GM21447 (cell line): Measurements from ENCODE around the gene NDUFS8.
"Not testable (repeated sequence)": the region's sequence is repeated elsewhere in the genome, so short reads cannot be mapped to it uniquely, and the experiment has no call there.

Experiments used
- ATAC-seq: cut with Tn5 transposase; IDR thresholded peaks from one replicate; pipeline ENCODE4 v1.9.1; 2021; ENCODE audit not compliant: unreplicated experiment

Gene NDUFS8

GRCh38 chr11:68030318-68031143, at the start of gene NDUFS8:
Gene NDUFS8 (plus strand): TSS chr11:68030681. CDS start chr11:68032152, 1,471 bp downstream.
- peak; percentile 93 for ATAC-seq

- ATAC-seq: not testable (repeated sequence)
Observed at GRCh38 chr11:67981226-67981625, 49.3 kb upstream of the NDUFS8 start.

GRCh38 chr11:67982255-67982857, 48.1 kb upstream of the NDUFS8 start:
- not testable (repeated sequence) for ATAC-seq

- ATAC-seq: no peak
Observed at GRCh38 chr11:67983951-67984350, 46.5 kb upstream of the NDUFS8 start.

GRCh38 chr11:67985302-67985701, 45.2 kb upstream of the NDUFS8 start:
- ATAC-seq: not testable (repeated sequence)

GRCh38 chr11:67990546-67991346, 39.7 kb upstream of the NDUFS8 start:
- not testable (repeated sequence) for ATAC-seq

- ATAC-seq: not testable (repeated sequence)
Observed at GRCh38 chr11:67991347-67992121, 38.9 kb upstream of the NDUFS8 start.

- not testable (repeated sequence) for ATAC-seq
Observed at GRCh38 chr11:67993821-67994220, 36.7 kb upstream of the NDUFS8 start.

- not testable (repeated sequence) for ATAC-seq
Observed at GRCh38 chr11:67994387-67994786, 36.1 kb upstream of the NDUFS8 start.

- not testable (repeated sequence) for ATAC-seq
Observed at GRCh38 chr11:67995129-67995528, 35.4 kb upstream of the NDUFS8 start.

- ATAC-seq: not testable (repeated sequence)
Observed at GRCh38 chr11:67995579-67995978, 34.9 kb upstream of the NDUFS8 start.

GRCh38 chr11:67996051-67996450, 34.4 kb upstream of the NDUFS8 start:
- no peak for ATAC-seq

GRCh38 chr11:67996622-67997474, 33.6 kb upstream of the NDUFS8 start:
- no peak for ATAC-seq

- no peak for ATAC-seq
Observed at GRCh38 chr11:67997475-67997921, 33.0 kb upstream of the NDUFS8 start.

GRCh38 chr11:67998150-67999045, 32.1 kb upstream of the NDUFS8 start:
- ATAC-seq: no peak

- no peak for ATAC-seq
Observed at GRCh38 chr11:67999201-67999629, 31.3 kb upstream of the NDUFS8 start.

- no peak for ATAC-seq
Observed at GRCh38 chr11:67999704-68000103, 30.8 kb upstream of the NDUFS8 start.

GRCh38 chr11:68002575-68002937, 27.9 kb upstream of the NDUFS8 start:
- no peak for ATAC-seq
